GM23338 (cell line): ENCODE results near the gene IQSEC3. TPM values are rescaled to one million over a fixed set of nuclear protein-coding genes. Genes with fewer than 3 reads are reported as not detected.

Source experiments
- polyA plus RNA-seq: library from polyadenylated mRNA; unstranded; fragments of >200 nt; fragmentation: Nextera tagmentation; extraction: Ambion mirVana; gene quantifications from 2 replicates; pipeline ENCODE4 v1.2.1, GENCODE V29; 2016
- total RNA-seq: library from RNA; depleted of rRNA; stranded (reverse); fragments of >200 nt; shearing (Covaris generic); gene quantifications from 2 replicates; pipeline ENCODE4 v1.2.3, GENCODE V29; 2014; rRNA removed

Gene IQSEC3
- total and polyA plus RNA-seq, 2 experiments from 2014 or later: 2.1 to 3.6 TPM

Other genes starting within 250 kb of the IQSEC3 start
- gene SLC6A12, start 147.4 kb downstream of the IQSEC3 start, total RNA-seq: 0.56 and 2.1 TPM in 2 replicates
- gene SLC6A12, start 147.4 kb downstream of the IQSEC3 start, polyA plus RNA-seq: 0.43 TPM in 1 of 2 replicates, not detected in the other
- gene SLC6A13, start 196.1 kb downstream of the IQSEC3 start, total RNA-seq: 0.27 TPM in 1 of 2 replicates, not detected in the other
- gene SLC6A13, start 196.1 kb downstream of the IQSEC3 start, polyA plus RNA-seq: not detected in 2 replicates